PC-3 (cell line): ENCODE measurements around the gene RALBP1. TPM values are rescaled to one million over a fixed set of nuclear protein-coding genes. Genes with fewer than 3 reads are reported as not detected.
A peak's percentile ranks its signal among the peaks of the same experiment; 100 is the strongest.

Experiments
- ATAC-seq: fragments of 200-7000 bp; cut with Tn5 transposase; 2 replicates; pipeline ENCODE4 v1.9.1; 2020; ENCODE audit warnings: mild to moderate bottlenecking, moderate library complexity
- Bru-seq: library from RNA; stranded (reverse); fragments of 400-500 nt; gene quantifications from one replicate; lab custom pipeline; 2021; lab: Mats Ljungman, UMichigan
- BruChase-seq, 2 experiments: library from RNA; stranded (reverse); fragments of 400-500 nt; gene quantifications; one replicate each; lab custom pipeline; 2021; lab: Mats Ljungman, UMichigan
- BruUV-seq: library from RNA; stranded (reverse); fragments of 400-500 nt; replicated peaks from 2 replicates; lab custom pipeline; 2021; lab: Mats Ljungman, UMichigan
- CTCF ChIA-PET: fragments of 300-600 bp; sonication (Branson Sonifier 250); formaldehyde crosslinking; loops from one replicate; lab custom pipeline; 2022; ENCODE audit warnings: antibody characterized with exemption; lab: Charles Lee
- POLR2A ChIA-PET: fragments of 300-600 bp; sonication (Branson Sonifier 250); formaldehyde crosslinking; loops from one replicate; lab custom pipeline; 2022; ENCODE audit warnings: antibody characterized with exemption; ENCODE audit not compliant: unreplicated experiment; lab: Charles Lee
- DNase-seq: peaks from one replicate; pipeline ENCODE4 v3.0.0-alpha.2; 2015
- H2AFZ ChIP-seq: fragments of 300-600 bp; sonication (generic); 2 replicates; pipeline ENCODE4 v1.6.0; 2016; ENCODE audit warnings: antibody characterized with exemption, low read length
- H3F3A ChIP-seq: fragments of 300-600 bp; sonication (generic); one replicate; pipeline ENCODE4 v1.6.0; 2017; ENCODE audit warnings: antibody characterized with exemption, low read length, control low read depth, mild to moderate bottlenecking; ENCODE audit not compliant: unreplicated experiment
- H3K27ac ChIP-seq: fragments of 300-600 bp; sonication (generic); 2 replicates; pipeline ENCODE4 v1.5.1; 2016; ENCODE audit warnings: mild to moderate bottlenecking, low read length
- H3K27me3 ChIP-seq: fragments of 300-600 bp; sonication (generic); 2 replicates; pipeline ENCODE4 v1.6.1; 2016; ENCODE audit warnings: low read length, mixed read lengths
- H3K36me3 ChIP-seq: fragments of 300-600 bp; sonication (generic); 2 replicates; pipeline ENCODE4 v1.6.1; 2016; ENCODE audit warnings: low read depth, mixed run types, low read length, mixed read lengths
- H3K4me1 ChIP-seq: fragments of 300-600 bp; sonication (generic); 2 replicates; pipeline ENCODE4 v1.5.1; 2016; ENCODE audit warnings: low read length; ENCODE audit not compliant: insufficient read depth
- H3K4me2 ChIP-seq: fragments of 300-600 bp; sonication (generic); 2 replicates; pipeline ENCODE4 v1.6.0; 2016; ENCODE audit warnings: low read length
- H3K4me3 ChIP-seq: fragments of 300-600 bp; sonication (generic); 2 replicates; pipeline ENCODE4 v1.5.1; 2016; ENCODE audit warnings: mild to moderate bottlenecking, low read length, mixed read lengths
- H3K79me2 ChIP-seq: fragments of 300-600 bp; sonication (generic); 2 replicates; pipeline ENCODE4 v1.6.1; 2017; ENCODE audit warnings: low read length, mixed read lengths
- H3K9ac ChIP-seq: fragments of 300-600 bp; sonication (generic); 2 replicates; pipeline ENCODE4 v1.6.0; 2016; ENCODE audit warnings: mild to moderate bottlenecking, low read length
- H3K9me2 ChIP-seq: fragments of 300-600 bp; sonication (generic); replicated peaks from 2 replicates; pipeline ENCODE4 v1.6.1; 2016; ENCODE audit warnings: mixed run types, low read length, mixed read lengths
- H3K9me3 ChIP-seq: fragments of 300-600 bp; sonication (generic); 2 replicates; pipeline ENCODE4 v1.6.1; 2016; ENCODE audit warnings: low read length, mixed read lengths
- H4K20me1 ChIP-seq: fragments of 300-600 bp; sonication (generic); 2 replicates; pipeline ENCODE4 v1.6.1; 2016; ENCODE audit warnings: low read length, mixed read lengths
- EZH2 ChIP-seq: fragments of 300-600 bp; sonication (generic); IDR thresholded peaks from one replicate; pipeline ENCODE4 v1.6.1; 2017; ENCODE audit warnings: antibody characterized with exemption, mild to moderate bottlenecking, low read length; ENCODE audit not compliant: unreplicated experiment
- EZH2phosphoT487 ChIP-seq: fragments of 300-600 bp; sonication (generic); IDR thresholded peaks from 2 replicates; pipeline ENCODE4 v1.6.1; 2018; ENCODE audit warnings: mild to moderate bottlenecking, antibody characterized with exemption, low read length, borderline replicate concordance
- intact Hi-C: fragments of 100-400 bp; cut with micrococcal nuclease; formaldehyde crosslinking; loops from 2 replicates; pipeline ENCODE4 v1.9.0; 2023
- long read RNA-seq: library from polyadenylated mRNA; unstranded; transcript quantifications from one replicate; pipeline ENCODE4 v2.0.0, GENCODE V29; 2021; ENCODE audit not compliant: unreplicated experiment
- total RNA-seq: library from RNA; depleted of rRNA; stranded (reverse); fragments of >200 nt; gene quantifications from 2 replicates; pipeline ENCODE4 v1.2.3, GENCODE V29; 2014; rRNA removed
- TF ChIP-seq, protein P1 (sequence below): fragments of 300-600 bp; sonication (generic); conservative IDR thresholded peaks from 2 replicates; pipeline ENCODE4 v1.5.1; 2017; ENCODE audit warnings: antibody characterized with exemption, low read depth, mild to moderate bottlenecking, low read length

RALBP1 gene
- total RNA-seq = 89.8 and 94.3 TPM in 2 replicates
- percentile 88 among the genes with signal in this experiment for Bru-seq, nascent RNA
- BruChase-seq, experiment 1, labeled RNA remaining after a 6-hour chase = percentile 88 among the genes with signal in this experiment
- BruChase-seq, experiment 2, labeled RNA remaining after a 2-hour chase = percentile 81 among the genes with signal in this experiment
- long read RNA-seq, full-length matches to known transcripts = 158 of 246 reads
- long read RNA-seq, partial matches to known transcripts = 79 of 246 reads
- long read RNA-seq, other reads (novel, unspliced or antisense) = 9 of 246 reads

DNA sequence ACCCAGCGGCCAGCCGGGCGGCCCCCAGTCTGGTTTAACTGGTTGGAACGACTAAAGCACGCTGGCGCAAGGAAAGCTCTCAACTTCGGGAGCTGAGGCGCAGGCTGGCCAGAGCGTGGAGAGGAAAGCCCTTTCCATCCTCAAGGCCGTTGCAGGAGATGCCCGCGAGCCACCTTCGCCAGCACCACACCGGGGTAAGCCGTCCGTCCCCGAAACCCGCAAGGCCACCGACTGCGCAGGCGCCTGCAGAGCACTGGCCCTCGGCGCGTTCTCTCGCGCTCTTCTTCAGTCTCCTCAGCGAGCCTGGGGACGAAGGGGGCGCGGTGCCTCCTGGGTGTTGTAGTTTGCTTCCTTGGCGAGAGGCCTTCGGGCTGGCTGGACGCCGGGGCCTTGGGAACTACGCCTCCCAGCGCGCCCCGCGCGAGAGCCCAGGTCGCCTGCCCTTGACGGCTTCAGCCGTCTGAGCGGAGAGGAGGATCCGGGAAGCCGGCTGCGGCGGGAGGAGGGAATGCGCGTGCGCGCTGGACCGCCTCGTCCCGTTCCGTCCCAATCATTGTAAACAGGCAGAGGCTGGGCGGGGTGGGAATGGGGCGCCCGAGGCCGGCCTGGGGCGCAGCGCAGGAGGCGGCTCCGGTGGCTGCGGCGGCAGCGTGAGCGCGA is at the start of gene RALBP1:
TSS of gene RALBP1 (plus strand) at position 531 of the 660 bp plus-strand sequence. CDS start 37,533 bp downstream, outside the sequence.
- Histone ChIP-seq H3K9ac (peak within 1 kb of the TSS; percentile 96), H3K4me3 (peak within 1 kb of the TSS; percentile 93), H2AFZ (peak within 1 kb of the TSS; percentile 96), H3K4me1 (peaks cover 15% of the 10 kb centered on the region), H3K27me3 (no peaks in the 10 kb centered on the region), H3K36me3 (peaks cover 16% of the 10 kb centered on the region; the same call in 1 of the 2 replicates), H3F3A (no peaks in the 10 kb centered on the region), H3K4me2 (peak within 1 kb of the TSS; percentile 91), H3K79me2 (peaks cover 53% of the 10 kb centered on the region), H3K9me2 (no peaks in the 10 kb centered on the region), H4K20me1 (peaks cover 14% of the 10 kb centered on the region; the same call in 1 of the 2 replicates), H3K9me3 (no peaks in the 10 kb centered on the region), H3K27ac (peak within 1 kb of the TSS; percentile 92)
- no TSS peak for BruUV-seq
- CTCF ChIA-PET = no interaction called here
- intact Hi-C loops = loop anchor here (2.0 kb wide), 4 partner anchors 40 to 140 kb away; partner anchors contain the start of gene TWSG1
- TF ChIP-seq EZH2phosphoT487 = no peak
- no peak for TF ChIP-seq EZH2
- TF ChIP-seq, protein P1, sequence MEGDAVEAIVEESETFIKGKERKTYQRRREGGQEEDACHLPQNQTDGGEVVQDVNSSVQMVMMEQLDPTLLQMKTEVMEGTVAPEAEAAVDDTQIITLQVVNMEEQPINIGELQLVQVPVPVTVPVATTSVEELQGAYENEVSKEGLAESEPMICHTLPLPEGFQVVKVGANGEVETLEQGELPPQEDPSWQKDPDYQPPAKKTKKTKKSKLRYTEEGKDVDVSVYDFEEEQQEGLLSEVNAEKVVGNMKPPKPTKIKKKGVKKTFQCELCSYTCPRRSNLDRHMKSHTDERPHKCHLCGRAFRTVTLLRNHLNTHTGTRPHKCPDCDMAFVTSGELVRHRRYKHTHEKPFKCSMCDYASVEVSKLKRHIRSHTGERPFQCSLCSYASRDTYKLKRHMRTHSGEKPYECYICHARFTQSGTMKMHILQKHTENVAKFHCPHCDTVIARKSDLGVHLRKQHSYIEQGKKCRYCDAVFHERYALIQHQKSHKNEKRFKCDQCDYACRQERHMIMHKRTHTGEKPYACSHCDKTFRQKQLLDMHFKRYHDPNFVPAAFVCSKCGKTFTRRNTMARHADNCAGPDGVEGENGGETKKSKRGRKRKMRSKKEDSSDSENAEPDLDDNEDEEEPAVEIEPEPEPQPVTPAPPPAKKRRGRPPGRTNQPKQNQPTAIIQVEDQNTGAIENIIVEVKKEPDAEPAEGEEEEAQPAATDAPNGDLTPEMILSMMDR = peak; percentile 33
- peak; percentile 99 for DNase-seq
- POLR2A ChIA-PET = interaction anchor here (0.6 kb wide), 1 partner anchor 65 kb away, joined by 3 read pairs; no protein-coding TSS in a partner anchor
- peak; percentile 93 for ATAC-seq

DNA sequence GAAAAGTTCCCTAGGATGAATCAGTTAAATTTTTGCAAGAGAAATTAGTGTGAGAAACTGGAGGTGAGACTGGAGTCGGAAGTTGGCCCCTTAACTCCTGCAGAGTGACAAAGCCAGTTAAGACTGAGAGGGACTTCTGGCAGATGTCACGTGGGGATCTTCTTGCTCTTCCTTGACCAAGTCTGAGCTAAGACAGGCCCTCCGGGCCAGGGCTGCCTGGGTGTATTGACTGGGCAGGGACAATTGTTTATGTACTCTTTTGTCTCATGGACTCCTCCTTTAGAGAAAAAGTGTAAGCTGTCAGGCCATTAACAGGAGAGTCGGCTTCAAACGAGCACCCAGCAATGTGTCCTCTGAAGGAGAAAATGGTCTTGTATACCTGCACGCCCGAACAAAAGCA is 48.6 kb upstream of the RALBP1 start:
- no peak overlapping the region for H3K27ac ChIP-seq
- no peak overlapping the region for H3K4me2 ChIP-seq
- no peaks in the 10 kb centered on the region for H4K20me1 ChIP-seq
- intact Hi-C loops = loop anchor here (10.0 kb wide), 1 partner anchor 92 kb away; the partner anchor contains the start of gene TWSG1
- CTCF ChIA-PET = no interaction called here
- H3K79me2 ChIP-seq = no peaks in the 10 kb centered on the region
- no peaks in the 10 kb centered on the region for H3K27me3 ChIP-seq
- TF ChIP-seq EZH2phosphoT487 = no peak
- TF ChIP-seq EZH2 = no peak
- TF ChIP-seq, protein P1 = no peak
- no peak for ATAC-seq
- H3K9me3 ChIP-seq = peaks cover 10% of the 10 kb centered on the region; the same call in 1 of the 2 replicates
- POLR2A ChIA-PET = interaction anchor here (0.7 kb wide), 1 partner anchor 142 kb away, joined by 3 read pairs; no protein-coding TSS in a partner anchor
- H3F3A ChIP-seq = peaks cover 6% of the 10 kb centered on the region
- H3K4me1 ChIP-seq = peaks cover 16% of the 10 kb centered on the region
- no peak overlapping the region for H3K9ac ChIP-seq
- no peaks in the 10 kb centered on the region for H3K36me3 ChIP-seq
- H3K9me2 ChIP-seq = no peaks in the 10 kb centered on the region
- no peak overlapping the region for H3K4me3 ChIP-seq
- BruUV-seq = no TSS peak
- no peak overlapping the region for H2AFZ ChIP-seq
- no peak for DNase-seq
